ENCODE measurements around the gene NEK9. TPM values are rescaled to one million over a fixed set of nuclear protein-coding genes. Genes with fewer than 3 reads are reported as not detected.
A peak's percentile ranks its signal among the peaks of the same experiment; 100 is the strongest.

Gene NEK9
- polyA plus RNA-seq, 1 donor = 72.8 TPM

DNA sequence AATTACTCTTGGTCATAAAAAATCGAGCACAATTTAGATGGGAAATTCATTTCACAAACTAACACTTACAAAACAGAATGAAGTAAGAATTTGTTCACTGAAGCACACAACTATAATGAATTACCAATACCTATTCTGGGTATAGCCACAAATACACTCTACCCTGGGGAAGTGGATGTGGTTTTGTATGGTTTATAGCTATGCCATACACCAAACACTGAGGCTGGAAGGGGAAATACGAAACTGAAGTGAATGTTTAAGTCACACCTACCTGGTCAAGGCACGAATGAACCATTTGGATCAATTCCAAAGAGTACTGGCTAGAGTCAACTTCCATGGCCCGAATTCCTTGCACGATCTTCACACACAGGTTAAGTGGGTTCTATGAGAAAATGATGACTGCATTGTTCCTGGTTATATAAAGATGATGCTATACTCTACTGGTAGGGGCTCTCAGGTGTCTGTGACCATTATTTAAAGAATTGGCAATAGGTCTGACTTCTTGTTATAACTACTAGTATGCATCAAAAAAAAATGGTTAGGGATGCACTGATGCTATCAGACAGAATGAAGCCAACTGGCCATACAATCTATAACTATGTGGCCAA, 12.8 kb downstream of the NEK9 start:
- Histone ChIP-seq H3K9me3 (ENCODE audit: control insufficient read depth, low read depth, low read length) (no peaks in the 10 kb centered on the region), H3K4me1 (ENCODE audit: control insufficient read depth, insufficient read depth, low read length) (no peaks in the 10 kb centered on the region), H3K4me3 (ENCODE audit: low read length) (no peak overlapping the region), H3K27ac (ENCODE audit: low read length) (no peak overlapping the region), H3K36me3 (ENCODE audit: control insufficient read depth, insufficient read depth, low read length) (peaks cover 81% of the 10 kb centered on the region), H3K27me3 (ENCODE audit: control insufficient read depth, insufficient read depth, low read length) (no peaks in the 10 kb centered on the region)
- no CpG with 5 or more reads among the region's 5 CpGs for WGBS (ENCODE audit: insufficient coverage, low lambda C conversion rate)
- no peak for DNase-seq

GRCh38 chr14:75109877-75110276, 17.0 kb downstream of the NEK9 start:
- WGBS (ENCODE audit: insufficient coverage, low lambda C conversion rate) = no CpG with 5 or more reads among the region's 2 CpGs
- no peaks in the 10 kb centered on the region for H3K9me3 ChIP-seq (ENCODE audit: control insufficient read depth, low read depth, low read length)

GRCh38 chr14:75107186-75107585, 19.7 kb downstream of the NEK9 start:
- no peak for DNase-seq
- Histone ChIP-seq H3K27me3 (ENCODE audit: control insufficient read depth, insufficient read depth, low read length) (no peaks in the 10 kb centered on the region), H3K4me1 (ENCODE audit: control insufficient read depth, insufficient read depth, low read length) (no peaks in the 10 kb centered on the region), H3K36me3 (ENCODE audit: control insufficient read depth, insufficient read depth, low read length) (peaks cover 71% of the 10 kb centered on the region), H3K4me3 (ENCODE audit: low read length) (no peak overlapping the region), H3K9me3 (ENCODE audit: control insufficient read depth, low read depth, low read length) (no peaks in the 10 kb centered on the region), H3K27ac (ENCODE audit: low read length) (no peak overlapping the region)
- WGBS (ENCODE audit: insufficient coverage, low lambda C conversion rate) = no CpG with 5 or more reads among the region's 3 CpGs

More at GRCh38 chr14:75109877-75110276, 17.0 kb downstream of the NEK9 start:
- no peaks in the 10 kb centered on the region for H3K27me3 ChIP-seq (ENCODE audit: control insufficient read depth, insufficient read depth, low read length)
- H3K36me3 ChIP-seq (ENCODE audit: control insufficient read depth, insufficient read depth, low read length) = peaks cover 81% of the 10 kb centered on the region
- no peak overlapping the region for H3K27ac ChIP-seq (ENCODE audit: low read length)
- no peaks in the 10 kb centered on the region for H3K4me1 ChIP-seq (ENCODE audit: control insufficient read depth, insufficient read depth, low read length)
- DNase-seq = no peak
- no peak overlapping the region for H3K4me3 ChIP-seq (ENCODE audit: low read length)

- DNase-seq = no peak
- Histone ChIP-seq H3K27ac (ENCODE audit: low read length) (no peak overlapping the region), H3K36me3 (ENCODE audit: control insufficient read depth, insufficient read depth, low read length) (peaks cover 70% of the 10 kb centered on the region), H3K27me3 (ENCODE audit: control insufficient read depth, insufficient read depth, low read length) (no peaks in the 10 kb centered on the region), H3K4me3 (ENCODE audit: low read length) (no peak overlapping the region), H3K9me3 (ENCODE audit: control insufficient read depth, low read depth, low read length) (no peaks in the 10 kb centered on the region), H3K4me1 (ENCODE audit: control insufficient read depth, insufficient read depth, low read length) (peaks cover 16% of the 10 kb centered on the region)
- WGBS (ENCODE audit: insufficient coverage, low lambda C conversion rate) = 100% methylated on average over 2 of the region's 4 CpGs
Measured at GRCh38 chr14:75101491-75101890, 25.4 kb downstream of the NEK9 start.

- Histone ChIP-seq H3K4me1 (ENCODE audit: control insufficient read depth, insufficient read depth, low read length) (peaks cover 16% of the 10 kb centered on the region), H3K27me3 (ENCODE audit: control insufficient read depth, insufficient read depth, low read length) (no peaks in the 10 kb centered on the region), H3K27ac (ENCODE audit: low read length) (peak overlapping the region; percentile 13), H3K36me3 (ENCODE audit: control insufficient read depth, insufficient read depth, low read length) (peaks cover 74% of the 10 kb centered on the region), H3K9me3 (ENCODE audit: control insufficient read depth, low read depth, low read length) (no peaks in the 10 kb centered on the region), H3K4me3 (ENCODE audit: low read length) (no peak overlapping the region)
- DNase-seq = no peak
- WGBS (ENCODE audit: insufficient coverage, low lambda C conversion rate) = no CpG with 5 or more reads among the region's 1 CpG
Measured at GRCh38 chr14:75098682-75099081, 28.2 kb downstream of the NEK9 start.

DNA sequence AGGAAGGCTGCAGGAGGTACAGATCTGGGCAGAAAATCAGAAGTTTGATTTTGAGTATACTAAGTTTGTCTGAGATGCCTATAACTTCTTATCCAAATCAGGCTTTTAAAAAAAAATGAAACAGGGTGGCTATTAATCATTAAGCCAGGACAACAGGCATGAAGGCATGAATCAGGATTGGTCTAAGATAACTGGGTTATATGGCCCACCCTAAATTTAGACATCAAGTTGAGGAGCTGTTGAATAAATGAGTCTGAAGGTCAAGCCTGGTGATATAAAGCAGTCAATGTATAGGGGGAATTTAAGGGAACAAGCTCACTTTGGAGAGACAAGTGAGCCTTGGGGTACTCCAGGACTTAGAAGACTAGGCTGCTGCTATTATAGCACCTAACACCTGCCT, 28.6 kb downstream of the NEK9 start:
- no peaks in the 10 kb centered on the region for H3K9me3 ChIP-seq (ENCODE audit: control insufficient read depth, low read depth, low read length)
- H3K4me1 ChIP-seq (ENCODE audit: control insufficient read depth, insufficient read depth, low read length) = peaks cover 16% of the 10 kb centered on the region
- peak overlapping the region; percentile 13 for H3K27ac ChIP-seq (ENCODE audit: low read length)
- no peak overlapping the region for H3K4me3 ChIP-seq (ENCODE audit: low read length)
- no peaks in the 10 kb centered on the region for H3K27me3 ChIP-seq (ENCODE audit: control insufficient read depth, insufficient read depth, low read length)
- DNase-seq = peak; percentile 12 to 68
- H3K36me3 ChIP-seq (ENCODE audit: control insufficient read depth, insufficient read depth, low read length) = peaks cover 70% of the 10 kb centered on the region

DNA sequence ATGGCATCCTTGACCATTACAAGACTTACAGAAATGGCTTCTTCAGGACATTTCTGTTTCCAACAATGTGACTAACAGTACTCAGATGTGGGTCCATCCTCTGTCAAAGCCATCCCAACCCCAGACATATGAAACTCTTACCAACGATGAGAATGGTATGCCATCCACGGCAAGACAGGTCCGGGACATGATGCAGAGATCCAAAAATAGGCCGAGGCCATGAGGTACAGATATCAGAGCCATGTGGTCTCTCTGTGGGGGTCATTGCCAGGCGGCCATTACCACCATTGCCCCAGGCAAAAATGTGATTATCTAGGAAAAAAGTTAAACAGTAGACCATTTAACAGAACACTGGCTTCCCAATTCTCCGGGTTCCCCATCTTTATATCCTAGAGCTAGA, 29.9 kb downstream of the NEK9 start:
- DNase-seq = no peak
- peaks cover 70% of the 10 kb centered on the region for H3K36me3 ChIP-seq (ENCODE audit: control insufficient read depth, insufficient read depth, low read length)
- WGBS (ENCODE audit: insufficient coverage, low lambda C conversion rate) = 100% methylated on average over 1 of the region's 6 CpGs
- no peaks in the 10 kb centered on the region for H3K9me3 ChIP-seq (ENCODE audit: control insufficient read depth, low read depth, low read length)
- H3K4me1 ChIP-seq (ENCODE audit: control insufficient read depth, insufficient read depth, low read length) = peaks cover 16% of the 10 kb centered on the region
- H3K27ac ChIP-seq (ENCODE audit: low read length) = no peak overlapping the region
- H3K27me3 ChIP-seq (ENCODE audit: control insufficient read depth, insufficient read depth, low read length) = no peaks in the 10 kb centered on the region
- no peak overlapping the region for H3K4me3 ChIP-seq (ENCODE audit: low read length)

- no peak for DNase-seq
- no peak overlapping the region for H3K27ac ChIP-seq (ENCODE audit: low read length)
Measured at GRCh38 chr14:75095690-75096089, 31.2 kb downstream of the NEK9 start.

DNA sequence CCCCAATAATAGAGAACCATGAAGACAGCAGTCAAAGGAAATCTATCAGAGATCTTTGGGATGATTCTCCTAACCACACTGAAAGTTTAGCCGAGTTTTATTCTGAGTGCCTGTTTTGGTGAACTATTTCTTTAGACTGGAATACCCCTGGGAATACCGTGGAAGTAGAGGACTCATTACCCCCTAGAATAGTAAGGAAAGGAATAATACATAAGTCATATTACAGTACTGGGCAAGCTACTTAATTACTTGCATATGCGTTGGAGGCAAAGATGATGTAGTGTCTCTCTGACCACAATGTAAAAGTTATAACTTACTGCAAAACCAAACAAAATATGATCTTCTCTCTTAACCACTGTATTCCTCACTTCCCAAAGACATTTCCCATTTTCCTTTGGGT, 32.0 kb downstream of the NEK9 start:
- Histone ChIP-seq H3K27me3 (ENCODE audit: control insufficient read depth, insufficient read depth, low read length) (no peaks in the 10 kb centered on the region), H3K4me1 (ENCODE audit: control insufficient read depth, insufficient read depth, low read length) (peaks cover 16% of the 10 kb centered on the region), H3K36me3 (ENCODE audit: control insufficient read depth, insufficient read depth, low read length) (peaks cover 66% of the 10 kb centered on the region), H3K27ac (ENCODE audit: low read length) (no peak overlapping the region), H3K4me3 (ENCODE audit: low read length) (no peak overlapping the region), H3K9me3 (ENCODE audit: control insufficient read depth, low read depth, low read length) (no peaks in the 10 kb centered on the region)
- no CpG with 5 or more reads among the region's 3 CpGs for WGBS (ENCODE audit: insufficient coverage, low lambda C conversion rate)
- DNase-seq = no peak

More at GRCh38 chr14:75095690-75096089, 31.2 kb downstream of the NEK9 start:
- H3K9me3 ChIP-seq (ENCODE audit: control insufficient read depth, low read depth, low read length) = no peaks in the 10 kb centered on the region
- H3K4me1 ChIP-seq (ENCODE audit: control insufficient read depth, insufficient read depth, low read length) = peaks cover 16% of the 10 kb centered on the region
- H3K27me3 ChIP-seq (ENCODE audit: control insufficient read depth, insufficient read depth, low read length) = no peaks in the 10 kb centered on the region
- peaks cover 69% of the 10 kb centered on the region for H3K36me3 ChIP-seq (ENCODE audit: control insufficient read depth, insufficient read depth, low read length)
- H3K4me3 ChIP-seq (ENCODE audit: low read length) = no peak overlapping the region
- WGBS (ENCODE audit: insufficient coverage, low lambda C conversion rate) = no CpG with 5 or more reads among the region's 4 CpGs

GRCh38 chr14:75092698-75093097, 34.1 kb downstream of the NEK9 start:
- H3K36me3 ChIP-seq (ENCODE audit: control insufficient read depth, insufficient read depth, low read length) = peaks cover 61% of the 10 kb centered on the region
- H3K27ac ChIP-seq (ENCODE audit: low read length) = no peak overlapping the region
- no peaks in the 10 kb centered on the region for H3K9me3 ChIP-seq (ENCODE audit: control insufficient read depth, low read depth, low read length)
- H3K4me1 ChIP-seq (ENCODE audit: control insufficient read depth, insufficient read depth, low read length) = peaks cover 4% of the 10 kb centered on the region
- H3K4me3 ChIP-seq (ENCODE audit: low read length) = no peak overlapping the region
- no peaks in the 10 kb centered on the region for H3K27me3 ChIP-seq (ENCODE audit: control insufficient read depth, insufficient read depth, low read length)
- no peak for DNase-seq
- 100% methylated on average over 1 of the region's 2 CpGs for WGBS (ENCODE audit: insufficient coverage, low lambda C conversion rate)

- 100% methylated on average over 1 of the region's 8 CpGs for WGBS (ENCODE audit: insufficient coverage, low lambda C conversion rate)
- peaks cover 61% of the 10 kb centered on the region for H3K36me3 ChIP-seq (ENCODE audit: control insufficient read depth, insufficient read depth, low read length)
Measured at GRCh38 chr14:75091251-75091650, 35.6 kb downstream of the NEK9 start.

More at GRCh38 chr14:75091251-75091650, 35.6 kb downstream of the NEK9 start:
- DNase-seq = no peak
- Histone ChIP-seq H3K27ac (ENCODE audit: low read length) (no peak overlapping the region), H3K9me3 (ENCODE audit: control insufficient read depth, low read depth, low read length) (no peaks in the 10 kb centered on the region), H3K4me3 (ENCODE audit: low read length) (no peak overlapping the region), H3K4me1 (ENCODE audit: control insufficient read depth, insufficient read depth, low read length) (no peaks in the 10 kb centered on the region), H3K27me3 (ENCODE audit: control insufficient read depth, insufficient read depth, low read length) (no peaks in the 10 kb centered on the region)

All from large intestine (tissue), 3 donors.